Suprapubic skin (tissue), 4 donors: ENCODE results near the gene TXNDC11.

Experiments
- CTCF ChIP-seq, 2 donors: fragments of 200-600 bp in 1 of 2; fragments of 450-650 bp in 1 of 2; sonication (generic) in 1 of 2; IDR thresholded peaks; one replicate each; pipeline ENCODE4 v1.5.1; 2016 to 2019; ENCODE audit warnings: antibody characterized with exemption in 2 of 2, mild to moderate bottlenecking in 1 of 2, moderate library complexity in 1 of 2
- EP300 ChIP-seq: sonication (generic); formaldehyde crosslinking; IDR thresholded peaks from one replicate; pipeline ENCODE4 v1.6.1; 2017; ENCODE audit warnings: antibody characterized with exemption
- POLR2AphosphoS5 ChIP-seq, 3 donors: sonication (generic); formaldehyde crosslinking; IDR thresholded peaks; one replicate each; pipeline ENCODE4 v1.6.1; 2017; ENCODE audit warnings: antibody characterized with exemption in 3 of 3

GRCh38 chr16:11638140-11638539 lies 104.5 kb downstream of the TXNDC11 start:
- TF ChIP-seq POLR2AphosphoS5 (IDR thresholded peaks at IDR 0.05): no peak
- TF ChIP-seq CTCF (IDR thresholded peaks at IDR 0.05): no peak
- no peak for TF ChIP-seq EP300
